DND-41 (cell line): ENCODE results near the gene ABTB1.

Experiments used
- CTCF ChIP-seq: IDR thresholded peaks from 2 replicates; pipeline ENCODE4 v1.5.1; 2012; ENCODE audit warnings: borderline replicate concordance, low read length, moderate library complexity, mild to moderate bottlenecking; ENCODE audit not compliant: poor library complexity, severe bottlenecking; ENCODE audit errors: extremely low read depth
- EZH2 ChIP-seq: IDR thresholded peaks from 3 replicates; pipeline ENCODE4 v1.6.1; 2012; ENCODE audit warnings: borderline replicate concordance, low read depth, mild to moderate bottlenecking, moderate library complexity, low read length, inconsistent platforms; ENCODE audit not compliant: severe bottlenecking

DNA sequence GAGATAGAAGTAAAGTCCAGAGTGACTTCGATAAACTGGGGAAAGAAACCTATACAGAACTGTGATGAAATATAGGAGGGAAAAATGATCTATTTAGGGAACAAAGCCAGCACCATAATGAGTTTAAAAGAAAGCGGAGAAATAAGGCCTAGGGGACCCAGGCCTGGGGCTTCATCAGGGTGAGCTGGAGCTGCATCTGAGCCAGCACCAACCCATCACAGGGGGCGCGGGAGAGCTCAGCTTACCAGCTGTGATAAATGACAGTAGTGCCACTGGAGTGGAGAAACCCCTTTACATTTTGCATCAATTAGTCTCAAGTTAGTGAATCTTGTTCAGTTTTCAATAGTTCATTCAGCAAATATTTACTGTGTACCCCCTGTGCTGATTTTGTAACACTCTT lies 22.5 kb upstream of the ABTB1 start:
- TF ChIP-seq CTCF: no peak
- TF ChIP-seq EZH2: no peak
